ENCODE results near the gene CXXC5. TPM values are rescaled to one million over a fixed set of nuclear protein-coding genes. Genes with fewer than 3 reads are reported as not detected.

Gene CXXC5
- total RNA-seq, result 31.1 and 58.2 TPM in 2 replicates

DNA sequence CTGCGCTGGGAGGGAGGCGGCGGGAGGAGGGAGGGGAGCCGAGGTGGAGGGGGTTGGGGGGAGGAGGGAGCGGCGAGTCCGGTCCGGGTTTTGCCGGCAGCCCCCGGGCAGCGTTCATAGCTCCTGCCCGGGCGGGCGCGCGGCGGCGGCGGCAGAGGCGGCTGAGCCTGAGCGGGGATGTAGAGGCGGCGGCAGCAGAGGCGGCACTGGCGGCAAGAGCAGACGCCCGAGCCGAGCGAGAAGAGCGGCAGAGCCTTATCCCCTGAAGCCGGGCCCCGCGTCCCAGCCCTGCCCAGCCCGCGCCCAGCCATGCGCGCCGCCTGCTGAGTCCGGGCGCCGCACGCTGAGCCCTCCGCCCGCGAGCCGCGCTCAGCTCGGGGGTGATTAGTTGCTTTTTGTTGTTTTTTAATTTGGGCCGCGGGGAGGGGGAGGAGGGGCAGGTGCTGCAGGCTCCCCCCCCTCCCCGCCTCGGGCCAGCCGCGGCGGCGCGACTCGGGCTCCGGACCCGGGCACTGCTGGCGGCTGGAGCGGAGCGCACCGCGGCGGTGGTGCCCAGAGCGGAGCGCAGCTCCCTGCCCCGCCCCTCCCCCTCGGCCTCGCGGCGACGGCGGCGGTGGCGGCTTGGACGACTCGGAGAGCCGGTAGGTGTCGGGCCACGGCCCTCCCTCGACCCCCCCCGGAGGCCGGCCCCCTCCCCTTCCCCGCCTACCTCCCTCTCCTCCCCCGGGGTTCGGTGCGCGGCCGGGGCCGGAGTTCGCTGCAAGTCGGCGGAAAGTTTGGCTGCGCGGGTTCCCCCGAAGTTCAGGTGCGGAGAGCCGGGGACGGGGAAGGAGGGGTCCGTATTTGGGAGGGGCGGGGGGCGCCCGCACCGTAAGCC, at the start of gene CXXC5:
CXXC5 (plus strand) TSS at position 145 of the 877 bp plus-strand sequence. CDS start 32,175 bp downstream, outside the sequence.

Other genes with a start within 250 kb of the CXXC5 start
- gene SPATA24, start 244.3 kb upstream of the CXXC5 start, total RNA-seq, result 1.8 and 6.8 TPM in 2 replicates
- 2.3 and 7.8 TPM in 2 replicates for gene DNAJC18, start 208.8 kb upstream of the CXXC5 start, total RNA-seq
- 25.4 and 28.2 TPM in 2 replicates for gene ECSCR, start 185.6 kb upstream of the CXXC5 start, total RNA-seq
- gene SMIM33, start 177.3 kb upstream of the CXXC5 start, total RNA-seq, result not detected in 2 replicates
- 69.3 and 76.2 TPM in 2 replicates for gene STING1, start 165.6 kb upstream of the CXXC5 start, total RNA-seq
- 53.3 and 76.8 TPM in 2 replicates for gene UBE2D2, start 87.0 kb upstream of the CXXC5 start, total RNA-seq
- gene PSD2, start 147.5 kb downstream of the CXXC5 start, total RNA-seq, result not detected in 2 replicates